A673 (cell line): ENCODE results near the gene LEP.

Source experiments
- EZH2 ChIP-seq: fragments of 200-600 bp; sonication (generic); IDR thresholded peaks from 2 replicates; pipeline ENCODE4 v1.6.1; 2017; ENCODE audit warnings: borderline replicate concordance, low read depth, mild to moderate bottlenecking, mixed read lengths, antibody characterized with exemption, low read length; ENCODE audit not compliant: poor library complexity, severe bottlenecking
- TF ChIP-seq, protein P1 (sequence below): fragments of 300-800, 200-600 bp; sonication (generic); conservative IDR thresholded peaks from 2 replicates; pipeline ENCODE4 v1.5.1; 2017; ENCODE audit warnings: low read depth, mild to moderate bottlenecking, antibody characterized with exemption, low read length, moderate library complexity, mixed read lengths

DNA sequence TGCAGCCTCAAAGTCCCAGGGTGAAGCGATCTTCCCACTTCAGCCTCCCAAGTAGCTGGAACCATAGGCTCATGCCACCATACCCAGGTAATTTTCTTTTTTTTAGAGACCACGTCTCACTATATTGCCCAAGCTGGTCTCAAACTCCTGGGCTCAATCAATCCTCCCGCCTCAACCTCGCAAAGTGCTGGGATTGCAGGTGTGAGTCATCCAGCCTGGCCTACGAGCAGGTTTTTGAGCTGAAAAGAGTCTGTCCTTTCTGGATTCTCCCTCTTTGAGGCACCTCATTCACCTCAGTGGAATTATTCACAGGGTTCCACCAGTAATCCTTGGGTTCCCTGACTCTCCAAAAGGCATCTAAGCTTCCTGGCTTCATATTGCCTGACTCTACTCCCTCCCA is 7.6 kb upstream of the LEP start:
- TF ChIP-seq EZH2, result no peak
- TF ChIP-seq, protein P1, sequence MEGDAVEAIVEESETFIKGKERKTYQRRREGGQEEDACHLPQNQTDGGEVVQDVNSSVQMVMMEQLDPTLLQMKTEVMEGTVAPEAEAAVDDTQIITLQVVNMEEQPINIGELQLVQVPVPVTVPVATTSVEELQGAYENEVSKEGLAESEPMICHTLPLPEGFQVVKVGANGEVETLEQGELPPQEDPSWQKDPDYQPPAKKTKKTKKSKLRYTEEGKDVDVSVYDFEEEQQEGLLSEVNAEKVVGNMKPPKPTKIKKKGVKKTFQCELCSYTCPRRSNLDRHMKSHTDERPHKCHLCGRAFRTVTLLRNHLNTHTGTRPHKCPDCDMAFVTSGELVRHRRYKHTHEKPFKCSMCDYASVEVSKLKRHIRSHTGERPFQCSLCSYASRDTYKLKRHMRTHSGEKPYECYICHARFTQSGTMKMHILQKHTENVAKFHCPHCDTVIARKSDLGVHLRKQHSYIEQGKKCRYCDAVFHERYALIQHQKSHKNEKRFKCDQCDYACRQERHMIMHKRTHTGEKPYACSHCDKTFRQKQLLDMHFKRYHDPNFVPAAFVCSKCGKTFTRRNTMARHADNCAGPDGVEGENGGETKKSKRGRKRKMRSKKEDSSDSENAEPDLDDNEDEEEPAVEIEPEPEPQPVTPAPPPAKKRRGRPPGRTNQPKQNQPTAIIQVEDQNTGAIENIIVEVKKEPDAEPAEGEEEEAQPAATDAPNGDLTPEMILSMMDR, result no peak
